ENCODE data around the gene SDE2. TPM values are rescaled to one million over a fixed set of nuclear protein-coding genes. Genes with fewer than 3 reads are reported as not detected.
"Not testable (repeated sequence)": the region's sequence is repeated elsewhere in the genome, so short reads cannot be mapped to it uniquely, and the experiment has no call there.

SDE2 gene
- total RNA-seq, 4 donors from 2014 or later = 19.7 to 37.2 (median 26.5) TPM

- H3K27ac ChIP-seq = peak overlapping the region; percentile 87
- H3K36me3 ChIP-seq = no peaks in the 10 kb centered on the region
- TF ChIP-seq CTCF (IDR thresholded peaks at IDR 0.05) = no peak
- TF ChIP-seq POLR2A (IDR thresholded peaks at IDR 0.05) = no peak
- no peak for TF ChIP-seq POLR2AphosphoS5 (IDR thresholded peaks at IDR 0.05)
- no peak for TF ChIP-seq EP300 (IDR thresholded peaks at IDR 0.05)
- no peaks in the 10 kb centered on the region for H3K27me3 ChIP-seq
- WGBS = 90% methylated on average over 8 of the region's 8 CpGs
- no peak overlapping the region for H3K4me3 ChIP-seq
- DNase-seq (ENCODE audit: low spot score in 2 of 2) = no peak
- H3K9me3 ChIP-seq = no peaks in the 10 kb centered on the region
- H3K4me1 ChIP-seq = peaks cover 64% of the 10 kb centered on the region
These were observed 1.9 kb upstream of the SDE2 start for GRCh38 chr1:226001088-226001487.

- Histone ChIP-seq H3K27ac (peak overlapping the region; percentile 98), H3K4me1 (peaks cover 68% of the 10 kb centered on the region), H3K4me3 (peak overlapping the region; percentile 85)
- 90% methylated on average over 21 of the region's 21 CpGs for WGBS
- H3K36me3 ChIP-seq; H3K9me3 ChIP-seq; DNase-seq (ENCODE audit: low spot score in 2 of 2); H3K27me3 ChIP-seq: not testable (repeated sequence)
These were observed 1.4 kb upstream of the SDE2 start for GRCh38 chr1:226000493-226001081.

- H3K9me3 ChIP-seq = no peaks in the 10 kb centered on the region
- no peaks in the 10 kb centered on the region for H3K27me3 ChIP-seq
- peak overlapping the region; percentile 85 for H3K4me3 ChIP-seq
- H3K36me3 ChIP-seq = peaks cover 5% of the 10 kb centered on the region
- 37% methylated on average over 10 of the region's 10 CpGs for WGBS
- no peak for DNase-seq (ENCODE audit: low spot score in 2 of 2)
- peaks cover 68% of the 10 kb centered on the region for H3K4me1 ChIP-seq
- peak overlapping the region; percentile 98 for H3K27ac ChIP-seq
- no peak for TF ChIP-seq POLR2AphosphoS5 (IDR thresholded peaks at IDR 0.05)
- no peak for TF ChIP-seq EP300 (IDR thresholded peaks at IDR 0.05)
- no peak for TF ChIP-seq POLR2A (IDR thresholded peaks at IDR 0.05)
- TF ChIP-seq CTCF (IDR thresholded peaks at IDR 0.05) = no peak
These were observed 782 bp upstream of the SDE2 start for GRCh38 chr1:225999912-226000337.

- Histone ChIP-seq H3K4me3 (peak overlapping the region; percentile 85), H3K36me3 (peaks cover 17% of the 10 kb centered on the region), H3K9me3 (no peaks in the 10 kb centered on the region), H3K27me3 (no peaks in the 10 kb centered on the region), H3K4me1 (peaks cover 68% of the 10 kb centered on the region), H3K27ac (peak overlapping the region; percentile 98)
- TF ChIP-seq POLR2A (IDR thresholded peaks at IDR 0.05) (no peak), EP300 (IDR thresholded peaks at IDR 0.05) (no peak), CTCF (IDR thresholded peaks at IDR 0.05) (no peak), POLR2AphosphoS5 (IDR thresholded peaks at IDR 0.05) (no peak)
- no peak for DNase-seq (ENCODE audit: low spot score in 2 of 2)
- 2% methylated on average over 19 of the region's 19 CpGs for WGBS
These were observed 450 bp downstream of the SDE2 start for GRCh38 chr1:225998560-225999226.

- DNase-seq (ENCODE audit: low spot score in 2 of 2) = no peak
- Histone ChIP-seq H3K27ac (no peak overlapping the region), H3K9me3 (no peaks in the 10 kb centered on the region), H3K27me3 (no peaks in the 10 kb centered on the region), H3K4me3 (no peak overlapping the region), H3K36me3 (peaks cover 33% of the 10 kb centered on the region), H3K4me1 (peaks cover 55% of the 10 kb centered on the region)
- no peak for TF ChIP-seq EP300 (IDR thresholded peaks at IDR 0.05)
- no peak for TF ChIP-seq POLR2AphosphoS5 (IDR thresholded peaks at IDR 0.05)
- TF ChIP-seq POLR2A (IDR thresholded peaks at IDR 0.05) = no peak
- TF ChIP-seq CTCF (IDR thresholded peaks at IDR 0.05) = no peak
- WGBS = 43% methylated on average over 5 of the region's 5 CpGs
These were observed 2.1 kb downstream of the SDE2 start for GRCh38 chr1:225996946-225997545.
